Endodermal cell (in vitro differentiated cells): ENCODE results near the gene P2RY8. TPM values are rescaled to one million over a fixed set of nuclear protein-coding genes. Genes with fewer than 3 reads are reported as not detected.

Experiments used
- DNase-seq: peaks from one replicate; pipeline ENCODE4 v3.0.0-alpha.2; 2017
- H3K27ac ChIP-seq: 2 replicates; pipeline ENCODE4 v1.5.1; 2013; ENCODE audit warnings: mild to moderate bottlenecking, low read depth, low read length, moderate library complexity
- H3K27me3 ChIP-seq: 2 replicates; pipeline ENCODE4 v1.6.1; 2013; ENCODE audit warnings: mild to moderate bottlenecking, low read length, moderate library complexity; ENCODE audit not compliant: insufficient read depth, control insufficient read depth, poor library complexity, severe bottlenecking
- H3K36me3 ChIP-seq: 2 replicates; pipeline ENCODE4 v1.7.0; 2013; ENCODE audit warnings: mild to moderate bottlenecking, low read length, moderate library complexity; ENCODE audit not compliant: control insufficient read depth, insufficient read depth
- H3K4me1 ChIP-seq: one replicate; pipeline ENCODE4 v1.7.0; 2013; ENCODE audit warnings: low read length; ENCODE audit not compliant: control insufficient read depth, insufficient read depth
- H3K4me3 ChIP-seq: 2 replicates; pipeline ENCODE4 v1.5.1; 2013; ENCODE audit warnings: mild to moderate bottlenecking, low read length, moderate library complexity
- H3K9ac ChIP-seq: 2 replicates; pipeline ENCODE4 v1.6.1; 2013; ENCODE audit warnings: mild to moderate bottlenecking, low read length, moderate library complexity; ENCODE audit not compliant: poor library complexity, severe bottlenecking; ENCODE audit errors: extremely low read depth
- H3K9me3 ChIP-seq: 2 replicates; pipeline ENCODE4 v1.6.1; 2013; ENCODE audit warnings: mild to moderate bottlenecking, low read length, moderate library complexity; ENCODE audit not compliant: control insufficient read depth
- H3K27ac Mint-ChIP-seq: 2 replicates; pipeline ENCODE4 v1.8.0; 2020; ENCODE audit warnings: mixed read lengths
- H3K27me3 Mint-ChIP-seq: 2 replicates; pipeline ENCODE4 v1.8.0; 2021; ENCODE audit warnings: mild to moderate bottlenecking, mixed read lengths; ENCODE audit not compliant: insufficient read depth
- H3K36me3 Mint-ChIP-seq: 2 replicates; pipeline ENCODE4 v1.8.0; 2020; ENCODE audit warnings: low read depth, mixed read lengths
- H3K4me1 Mint-ChIP-seq: 2 replicates; pipeline ENCODE4 v1.8.0; 2020; ENCODE audit warnings: mixed read lengths
- H3K4me3 Mint-ChIP-seq: 2 replicates; pipeline ENCODE4 v1.8.0; 2020; ENCODE audit warnings: mild to moderate bottlenecking, moderate library complexity, mixed read lengths
- H3K9me3 Mint-ChIP-seq: 2 replicates; pipeline ENCODE4 v1.8.0; 2020; ENCODE audit warnings: mild to moderate bottlenecking, mixed read lengths
- WGBS, 2 experiments: methylation state at CpG; one replicate each; pipeline versions ENCODE4 v1.1.5 to v1.1.7; 2013; ENCODE audit warnings: missing lambda C conversion rate in 2 of 2, mixed read lengths in 1 of 2; ENCODE audit not compliant: insufficient coverage in 1 of 2, insufficient read length in 1 of 2; 5-methylcytosine and 5-hydroxymethylcytosine counted together
- total RNA-seq, 2 donors: library from RNA; stranded (reverse); fragmentation: NEBNext Ultra II Directional in 1 of 2; extraction: Animal tissue kit (Norgen Biotek cat#: 25700) in 1 of 2; gene quantifications; 2 replicates in 1 of 2; 3 replicates in 1 of 2; pipeline ENCODE4 v1.2.1, GENCODE V29; 2021
- TF ChIP-seq, protein P1 (sequence below): fragments of 200-600 bp; sonication (generic); conservative IDR thresholded peaks from 2 replicates; pipeline ENCODE4 v1.5.0; 2021; ENCODE audit warnings: antibody characterized with exemption, mild to moderate bottlenecking

P2RY8 gene
- total RNA-seq, 2 donors from 2014 or later: not detected

DNA sequence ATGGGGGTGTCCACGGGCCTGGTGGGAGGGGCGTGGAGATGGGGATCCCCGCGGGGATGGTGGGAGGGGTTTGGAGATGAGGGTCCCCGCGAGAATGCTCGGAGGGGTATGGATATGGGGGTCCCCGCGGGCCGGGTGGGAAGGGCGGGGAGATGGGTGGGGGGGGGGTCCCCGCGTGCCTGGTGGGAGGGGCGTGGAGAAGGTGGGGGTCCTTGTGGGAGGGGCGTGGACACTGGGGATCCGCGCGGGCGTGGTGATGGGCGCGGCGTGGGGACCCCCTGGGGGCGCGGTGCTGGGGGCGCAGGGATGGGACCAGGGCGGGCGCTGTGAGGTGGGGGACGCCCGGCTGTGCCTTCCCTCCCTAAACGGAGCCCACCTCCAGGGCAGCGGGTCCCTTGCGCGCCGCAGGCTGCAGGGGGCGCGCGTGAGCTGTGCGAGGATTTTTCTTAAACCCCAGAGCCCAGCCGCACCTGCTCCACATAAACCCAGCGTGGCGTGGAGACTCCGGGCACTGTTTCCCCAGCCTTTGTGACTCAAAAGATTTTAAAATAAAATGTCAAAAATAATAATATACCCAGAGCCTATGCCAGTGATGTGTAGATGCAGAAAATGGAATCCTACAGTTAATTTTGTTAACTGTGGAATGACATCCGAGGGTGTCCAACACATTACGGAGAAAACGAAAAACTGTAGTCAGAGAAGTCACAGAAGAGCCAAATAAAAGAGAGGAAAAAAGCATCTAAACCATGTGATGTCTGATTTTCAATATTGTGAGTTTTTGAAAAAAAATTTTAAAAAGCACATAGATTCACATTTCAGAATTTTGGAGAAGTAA is 82.8 kb downstream of the P2RY8 start:
- H3K4me3 ChIP-seq: no peak overlapping the region
- H3K4me3 Mint-ChIP-seq: no peak overlapping the region
- no peaks in the 10 kb centered on the region for H3K4me1 Mint-ChIP-seq
- H3K36me3 Mint-ChIP-seq: peaks cover 10% of the 10 kb centered on the region
- no peak overlapping the region for H3K27ac ChIP-seq
- peaks cover 10% of the 10 kb centered on the region for H3K9me3 Mint-ChIP-seq
- H3K36me3 ChIP-seq: peaks cover 7% of the 10 kb centered on the region
- no peak overlapping the region for H3K27ac Mint-ChIP-seq
- H3K27me3 Mint-ChIP-seq: peaks cover 4% of the 10 kb centered on the region
- peak; percentile 97 for DNase-seq
- no peak overlapping the region for H3K9ac ChIP-seq
- TF ChIP-seq, protein P1, sequence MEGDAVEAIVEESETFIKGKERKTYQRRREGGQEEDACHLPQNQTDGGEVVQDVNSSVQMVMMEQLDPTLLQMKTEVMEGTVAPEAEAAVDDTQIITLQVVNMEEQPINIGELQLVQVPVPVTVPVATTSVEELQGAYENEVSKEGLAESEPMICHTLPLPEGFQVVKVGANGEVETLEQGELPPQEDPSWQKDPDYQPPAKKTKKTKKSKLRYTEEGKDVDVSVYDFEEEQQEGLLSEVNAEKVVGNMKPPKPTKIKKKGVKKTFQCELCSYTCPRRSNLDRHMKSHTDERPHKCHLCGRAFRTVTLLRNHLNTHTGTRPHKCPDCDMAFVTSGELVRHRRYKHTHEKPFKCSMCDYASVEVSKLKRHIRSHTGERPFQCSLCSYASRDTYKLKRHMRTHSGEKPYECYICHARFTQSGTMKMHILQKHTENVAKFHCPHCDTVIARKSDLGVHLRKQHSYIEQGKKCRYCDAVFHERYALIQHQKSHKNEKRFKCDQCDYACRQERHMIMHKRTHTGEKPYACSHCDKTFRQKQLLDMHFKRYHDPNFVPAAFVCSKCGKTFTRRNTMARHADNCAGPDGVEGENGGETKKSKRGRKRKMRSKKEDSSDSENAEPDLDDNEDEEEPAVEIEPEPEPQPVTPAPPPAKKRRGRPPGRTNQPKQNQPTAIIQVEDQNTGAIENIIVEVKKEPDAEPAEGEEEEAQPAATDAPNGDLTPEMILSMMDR: peak; percentile 97
- WGBS, 2 experiments: 15 to 36% methylated on average over 8 to 34 of the region's 45 CpGs
- H3K9me3 ChIP-seq: peaks cover 17% of the 10 kb centered on the region
- H3K27me3 ChIP-seq: no peaks in the 10 kb centered on the region
- no peaks in the 10 kb centered on the region for H3K4me1 ChIP-seq

DNA sequence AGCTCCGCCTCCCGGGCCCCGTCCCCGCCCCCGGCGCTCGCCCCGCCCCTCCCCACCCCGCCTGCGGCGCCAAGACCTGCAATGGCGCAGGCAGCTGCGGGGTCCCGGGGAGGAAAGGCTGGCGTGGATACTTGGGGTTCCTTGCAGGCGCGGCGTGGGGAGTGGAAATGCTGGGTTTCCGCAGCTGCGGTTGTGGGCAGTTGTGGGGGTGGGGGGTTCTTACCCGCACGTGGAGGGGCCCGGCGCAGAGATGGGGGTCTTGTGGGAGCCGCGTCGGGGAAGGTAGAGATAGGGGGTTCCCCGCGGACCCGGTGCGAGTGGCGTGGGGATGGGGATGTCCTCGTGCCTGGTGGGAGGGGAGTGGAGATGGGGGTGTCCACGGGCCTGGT is 83.6 kb downstream of the P2RY8 start:
- peaks cover 18% of the 10 kb centered on the region for H3K9me3 Mint-ChIP-seq
- peak overlapping the region; percentile 20 for H3K9ac ChIP-seq
- H3K4me1 Mint-ChIP-seq: no peaks in the 10 kb centered on the region
- H3K27me3 ChIP-seq: no peaks in the 10 kb centered on the region
- 3% methylated on average over 33 of the region's 34 CpGs; no CpG with 5 or more reads in 1 of the 2 experiments for WGBS, 2 experiments
- TF ChIP-seq, protein P1: no peak
- H3K9me3 ChIP-seq: peaks cover 21% of the 10 kb centered on the region
- peaks cover 15% of the 10 kb centered on the region for H3K36me3 ChIP-seq
- H3K4me3 ChIP-seq: peak overlapping the region; percentile 56
- H3K27ac Mint-ChIP-seq: peak overlapping the region; percentile 85
- peak overlapping the region; percentile 81 for H3K4me3 Mint-ChIP-seq
- no peaks in the 10 kb centered on the region for H3K4me1 ChIP-seq
- peaks cover 4% of the 10 kb centered on the region for H3K27me3 Mint-ChIP-seq
- no peak for DNase-seq
- H3K36me3 Mint-ChIP-seq: peaks cover 18% of the 10 kb centered on the region
- H3K27ac ChIP-seq: peak overlapping the region; percentile 70

GRCh38 chrX:1452516-1453394 is 84.2 kb downstream of the P2RY8 start, which contains the start of gene ASMTL:
TSS of gene ASMTL (minus strand) at chrX:1452909. CDS start at chrX:1452840, 69 bp downstream.
- peaks cover 24% of the 10 kb centered on the region for H3K36me3 Mint-ChIP-seq

More at GRCh38 chrX:1452516-1453394, 84.2 kb downstream of the P2RY8 start, which contains the start of gene ASMTL:
- peak within 1 kb of the TSS; percentile 81 for H3K4me3 Mint-ChIP-seq
- Histone ChIP-seq H3K9ac (peak within 1 kb of the TSS; percentile 87), H3K4me1 (no peaks in the 10 kb centered on the region), H3K27ac (peak within 1 kb of the TSS; percentile 70), H3K4me3 (peak within 1 kb of the TSS; percentile 92), H3K36me3 (peaks cover 20% of the 10 kb centered on the region), H3K9me3 (peaks cover 27% of the 10 kb centered on the region), H3K27me3 (no peaks in the 10 kb centered on the region)
- TF ChIP-seq, protein P1: no peak
- peak; percentile 100 for DNase-seq
- H3K27ac Mint-ChIP-seq: peak within 1 kb of the TSS; percentile 89
- peaks cover 24% of the 10 kb centered on the region for H3K9me3 Mint-ChIP-seq
- no peaks in the 10 kb centered on the region for H3K4me1 Mint-ChIP-seq
- H3K27me3 Mint-ChIP-seq: peaks cover 4% of the 10 kb centered on the region
- WGBS, 2 experiments: 0 to 1% methylated on average over 25 to 75 of the region's 76 CpGs
